ENCODE results near the gene MCTP2.

- TF ChIP-seq ZNF558 (tag by site-specific recombination; IDR thresholded peaks at IDR 0.05), result no peak
- TF ChIP-seq CTCF (tag by site-specific recombination; IDR thresholded peaks at IDR 0.05), result no peak
- no peak for TF ChIP-seq ZNF274 (IDR thresholded peaks at IDR 0.05; ENCODE audit: low read length)
- no peak for TF ChIP-seq ZNF274 (tag by site-specific recombination; IDR thresholded peaks at IDR 0.05; ENCODE audit: borderline replicate concordance)
- no peak for TF ChIP-seq ZBTB1 (tag by site-specific recombination; IDR thresholded peaks at IDR 0.05)
- no peak for TF ChIP-seq ZNF23 (tag by site-specific recombination; IDR thresholded peaks at IDR 0.05; ENCODE audit: borderline replicate concordance)
- TF ChIP-seq PRDM10 (tag by site-specific recombination; IDR thresholded peaks at IDR 0.05), result no peak
- TF ChIP-seq MZF1 (tag by site-specific recombination; IDR thresholded peaks at IDR 0.05; ENCODE audit: borderline replicate concordance), result no peak
- no peak for TF ChIP-seq ZNF292 (tag by site-specific recombination; IDR thresholded peaks at IDR 0.05; ENCODE audit: borderline replicate concordance, low read depth)
- TF ChIP-seq REST (tag by site-specific recombination; IDR thresholded peaks at IDR 0.05), result no peak
- TF ChIP-seq ZNF112 (tag by site-specific recombination; IDR thresholded peaks at IDR 0.05), result no peak
Measured at GRCh38 chr15:94324835-94325767, 93.7 kb downstream of the MCTP2 start.
